Measurements from ENCODE around the gene GMPR.

GMPR gene

GRCh38 chr6:16227048-16227562 lies 11.3 kb upstream of the GMPR start:
- DNase-seq (ENCODE audit: insufficient read length, low spot score) (no peak), FAIRE-seq (no peak)
- no peak for TF ChIP-seq CTCF (IDR thresholded peaks at IDR 0.05; ENCODE audit: insufficient read depth, missing control alignments)

- no peak for DNase-seq (ENCODE audit: insufficient read length, low spot score)
- TF ChIP-seq CTCF (IDR thresholded peaks at IDR 0.05; ENCODE audit: insufficient read depth, missing control alignments): no peak
- FAIRE-seq: no peak
Measured at GRCh38 chr6:16227605-16228004, 10.8 kb upstream of the GMPR start.

GRCh38 chr6:16228043-16228442 lies 10.3 kb upstream of the GMPR start:
- FAIRE-seq: no peak
- TF ChIP-seq CTCF (IDR thresholded peaks at IDR 0.05; ENCODE audit: insufficient read depth, missing control alignments): no peak
- DNase-seq (ENCODE audit: insufficient read length, low spot score): no peak

- no peak for FAIRE-seq
- no peak for DNase-seq (ENCODE audit: insufficient read length, low spot score)
- TF ChIP-seq CTCF (IDR thresholded peaks at IDR 0.05; ENCODE audit: insufficient read depth, missing control alignments): no peak
Measured at GRCh38 chr6:16228709-16229665, 9.4 kb upstream of the GMPR start.

GRCh38 chr6:16229700-16230099 lies 8.7 kb upstream of the GMPR start:
- FAIRE-seq: no peak
- DNase-seq (ENCODE audit: insufficient read length, low spot score): no peak
- no peak for TF ChIP-seq CTCF (IDR thresholded peaks at IDR 0.05; ENCODE audit: insufficient read depth, missing control alignments)

- TF ChIP-seq CTCF (IDR thresholded peaks at IDR 0.05; ENCODE audit: insufficient read depth, missing control alignments): no peak
- DNase-seq (ENCODE audit: insufficient read length, low spot score) (no peak), FAIRE-seq (no peak)
Measured at GRCh38 chr6:16230953-16231352, 7.4 kb upstream of the GMPR start.

- FAIRE-seq (no peak), DNase-seq (ENCODE audit: insufficient read length, low spot score) (no peak)
- no peak for TF ChIP-seq CTCF (IDR thresholded peaks at IDR 0.05; ENCODE audit: insufficient read depth, missing control alignments)
Measured at GRCh38 chr6:16232086-16232485, 6.3 kb upstream of the GMPR start.
